GM19043 (cell line): ENCODE data around the gene ANK2.

ENCODE experiments used
- ATAC-seq: cut with Tn5 transposase; IDR thresholded peaks from one replicate; pipeline ENCODE4 v1.9.1; 2021; ENCODE audit warnings: low read depth; ENCODE audit not compliant: unreplicated experiment

The ANK2 gene

DNA sequence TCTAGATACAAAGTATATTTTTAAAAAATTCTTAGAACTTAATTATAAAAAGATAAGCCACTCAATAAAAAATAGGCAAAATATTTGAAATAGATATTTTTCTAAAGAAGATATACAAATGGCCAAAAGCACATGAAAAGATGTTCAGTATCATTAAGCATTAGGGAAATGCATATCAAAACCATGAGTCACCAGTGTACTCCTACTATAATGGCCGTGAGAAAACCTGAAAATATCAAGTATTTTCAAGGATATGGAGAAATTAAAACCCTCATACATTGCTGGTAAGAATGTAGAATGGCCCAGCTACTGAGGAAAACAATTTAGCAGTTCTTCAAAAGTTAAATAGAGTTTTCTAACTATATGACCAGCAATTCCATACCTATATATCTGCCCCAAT is 374.2 kb downstream of the ANK2 start:
- ATAC-seq: no peak

DNA sequence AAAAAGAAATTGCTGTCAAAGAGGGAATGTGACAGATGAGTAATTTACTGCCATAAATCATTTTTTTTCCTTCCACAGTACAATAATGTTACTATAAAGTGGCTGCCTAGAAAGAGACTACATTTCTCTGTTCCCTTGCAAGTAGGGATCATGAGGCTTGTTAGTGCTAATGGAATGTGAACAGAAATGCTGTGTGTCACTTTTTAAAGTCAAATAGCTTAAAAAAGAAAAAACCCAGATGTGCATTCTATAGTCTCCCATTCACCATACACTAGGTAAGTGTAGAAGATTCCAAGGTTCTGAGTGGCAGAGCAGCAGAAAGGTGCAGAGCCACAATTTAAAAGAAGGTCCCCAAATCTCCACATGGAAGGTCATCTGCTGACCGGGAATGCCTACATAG is 383.7 kb downstream of the ANK2 start:
- ATAC-seq: no peak
